Measurements from ENCODE around the gene MTRFR. TPM values are rescaled to one million over a fixed set of nuclear protein-coding genes. Genes with fewer than 3 reads are reported as not detected.

Gene MTRFR
- total RNA-seq, 1 donor from 2014 or later: 10.9 TPM

DNA sequence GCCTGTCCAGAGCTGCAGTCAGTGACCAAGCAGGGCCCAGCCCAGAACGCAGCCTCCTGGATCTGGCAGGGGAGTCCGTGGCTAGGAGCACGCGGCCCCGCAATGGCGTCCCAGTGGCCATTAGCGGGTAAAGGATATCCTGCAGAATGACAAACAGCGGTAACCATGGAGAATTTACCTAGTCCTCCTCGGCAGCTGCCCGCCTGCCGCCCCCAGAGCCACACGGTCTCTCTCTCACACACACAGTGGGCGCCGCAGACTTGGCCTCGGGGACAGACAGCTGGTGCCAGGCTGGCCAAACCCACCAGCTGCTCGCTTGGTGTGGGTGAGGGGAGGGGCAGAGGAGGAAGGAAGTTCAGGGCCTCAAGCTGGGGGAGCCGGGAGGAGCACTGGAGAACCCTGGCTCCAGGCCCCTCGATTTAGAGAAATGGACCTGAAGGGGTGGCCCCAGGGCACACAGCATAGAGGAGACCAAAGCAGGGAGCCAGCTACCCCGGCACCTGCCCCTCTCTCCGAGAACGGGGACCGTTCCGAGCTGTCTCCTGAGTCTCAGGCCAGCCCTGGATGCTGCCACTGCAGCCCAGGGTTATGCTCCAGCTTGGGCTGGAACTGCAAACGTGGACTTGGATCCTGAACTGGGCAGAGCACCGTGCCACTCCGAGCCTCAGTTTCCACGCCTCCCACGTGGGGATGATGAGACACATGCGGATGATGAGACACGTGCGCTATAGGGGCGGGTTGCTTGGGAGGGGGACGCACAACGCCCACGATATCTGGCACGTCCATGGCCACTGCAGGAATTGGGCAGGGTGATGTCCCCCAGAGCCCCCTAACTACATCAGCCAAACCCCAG is 35.0 kb downstream of the MTRFR start:
- TF ChIP-seq, protein P1, sequence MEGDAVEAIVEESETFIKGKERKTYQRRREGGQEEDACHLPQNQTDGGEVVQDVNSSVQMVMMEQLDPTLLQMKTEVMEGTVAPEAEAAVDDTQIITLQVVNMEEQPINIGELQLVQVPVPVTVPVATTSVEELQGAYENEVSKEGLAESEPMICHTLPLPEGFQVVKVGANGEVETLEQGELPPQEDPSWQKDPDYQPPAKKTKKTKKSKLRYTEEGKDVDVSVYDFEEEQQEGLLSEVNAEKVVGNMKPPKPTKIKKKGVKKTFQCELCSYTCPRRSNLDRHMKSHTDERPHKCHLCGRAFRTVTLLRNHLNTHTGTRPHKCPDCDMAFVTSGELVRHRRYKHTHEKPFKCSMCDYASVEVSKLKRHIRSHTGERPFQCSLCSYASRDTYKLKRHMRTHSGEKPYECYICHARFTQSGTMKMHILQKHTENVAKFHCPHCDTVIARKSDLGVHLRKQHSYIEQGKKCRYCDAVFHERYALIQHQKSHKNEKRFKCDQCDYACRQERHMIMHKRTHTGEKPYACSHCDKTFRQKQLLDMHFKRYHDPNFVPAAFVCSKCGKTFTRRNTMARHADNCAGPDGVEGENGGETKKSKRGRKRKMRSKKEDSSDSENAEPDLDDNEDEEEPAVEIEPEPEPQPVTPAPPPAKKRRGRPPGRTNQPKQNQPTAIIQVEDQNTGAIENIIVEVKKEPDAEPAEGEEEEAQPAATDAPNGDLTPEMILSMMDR (IDR thresholded peaks at IDR 0.05; ENCODE audit: insufficient read depth, low read length, poor library complexity, severe bottlenecking): no peak
- Histone ChIP-seq H3K27me3 (ENCODE audit: control insufficient read depth, insufficient read depth, low read length) (no peaks in the 10 kb centered on the region), H3K36me3 (ENCODE audit: control insufficient read depth, insufficient read depth, low read length) (peaks cover 3% of the 10 kb centered on the region), H3K4me3 (ENCODE audit: low read depth, low read length) (no peak overlapping the region)
- no peak for DNase-seq (ENCODE audit: low read depth)

DNA sequence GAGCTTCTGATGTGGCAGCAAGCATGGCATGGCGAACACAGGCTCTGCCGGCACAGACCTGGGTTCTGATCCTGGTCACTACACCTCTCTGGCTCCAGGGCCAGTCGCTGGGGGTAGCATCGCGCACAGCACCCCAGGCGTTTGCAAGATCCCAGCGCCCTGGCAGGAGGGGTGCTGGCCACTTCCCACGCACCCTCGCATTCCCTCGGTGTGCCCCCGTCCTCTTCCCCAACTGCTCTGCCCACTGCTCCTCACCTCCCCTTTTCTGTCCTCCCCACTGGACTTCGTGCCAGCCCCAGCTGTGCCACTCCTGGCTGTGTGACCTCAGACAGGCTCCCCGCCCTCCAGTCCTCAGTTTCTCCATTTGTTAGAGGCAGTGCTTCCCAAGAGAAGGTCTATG is 35.6 kb downstream of the MTRFR start:
- Histone ChIP-seq H3K36me3 (ENCODE audit: control insufficient read depth, insufficient read depth, low read length) (peaks cover 3% of the 10 kb centered on the region), H3K27me3 (ENCODE audit: control insufficient read depth, insufficient read depth, low read length) (no peaks in the 10 kb centered on the region), H3K4me3 (ENCODE audit: low read depth, low read length) (no peak overlapping the region)
- DNase-seq (ENCODE audit: low read depth): no peak
- TF ChIP-seq, protein P1 (IDR thresholded peaks at IDR 0.05; ENCODE audit: insufficient read depth, low read length, poor library complexity, severe bottlenecking): no peak

DNA sequence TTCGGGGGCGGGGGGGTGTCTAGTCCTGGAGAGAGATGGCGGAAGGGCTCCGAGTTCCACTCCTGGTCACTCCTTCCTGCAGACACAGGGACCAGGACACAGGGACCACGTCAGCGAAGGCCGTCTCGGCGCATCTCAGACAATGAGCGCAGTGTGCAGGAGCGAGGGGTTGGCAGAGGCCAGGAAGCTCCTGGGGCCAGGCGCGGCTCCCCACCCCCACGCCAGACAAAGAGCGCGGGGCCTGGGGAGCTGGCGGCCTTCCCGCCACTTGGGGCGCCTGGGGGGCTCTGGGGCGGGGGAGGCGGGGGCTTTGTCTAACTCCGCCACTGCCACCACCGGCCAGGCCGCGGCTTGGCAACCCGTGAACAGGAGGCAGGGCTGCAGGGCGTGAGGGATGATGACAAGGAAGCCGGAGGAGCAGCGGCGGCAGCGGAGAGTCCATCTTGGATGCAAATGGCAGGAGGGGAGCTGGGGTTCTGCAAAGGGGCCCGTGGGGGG is 36.2 kb downstream of the MTRFR start:
- no peak for DNase-seq (ENCODE audit: low read depth)
- Histone ChIP-seq H3K27me3 (ENCODE audit: control insufficient read depth, insufficient read depth, low read length) (no peaks in the 10 kb centered on the region), H3K36me3 (ENCODE audit: control insufficient read depth, insufficient read depth, low read length) (peaks cover 3% of the 10 kb centered on the region), H3K4me3 (ENCODE audit: low read depth, low read length) (peak overlapping the region; percentile 92)
- TF ChIP-seq, protein P1 (IDR thresholded peaks at IDR 0.05; ENCODE audit: insufficient read depth, low read length, poor library complexity, severe bottlenecking): no peak

DNA sequence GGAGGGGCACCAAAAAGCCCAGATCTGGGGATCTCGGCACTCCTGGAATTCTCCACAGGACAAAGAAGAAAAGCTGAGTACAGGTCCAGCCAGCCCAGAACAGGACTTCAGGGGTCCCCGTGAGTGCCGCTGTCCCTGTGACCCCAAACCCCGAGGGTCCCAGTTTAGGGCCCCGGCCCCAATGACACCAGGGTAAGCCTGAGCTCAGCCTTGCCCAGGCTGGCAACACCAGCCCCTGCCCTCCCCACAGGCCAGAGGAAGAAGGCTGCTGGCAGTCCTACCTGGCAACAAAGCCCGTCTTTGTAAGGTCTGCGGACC is 36.6 kb downstream of the MTRFR start:
- DNase-seq (ENCODE audit: low read depth): no peak
- TF ChIP-seq, protein P1 (IDR thresholded peaks at IDR 0.05; ENCODE audit: insufficient read depth, low read length, poor library complexity, severe bottlenecking): no peak
- Histone ChIP-seq H3K36me3 (ENCODE audit: control insufficient read depth, insufficient read depth, low read length) (no peaks in the 10 kb centered on the region), H3K4me3 (ENCODE audit: low read depth, low read length) (peak overlapping the region; percentile 92), H3K27me3 (ENCODE audit: control insufficient read depth, insufficient read depth, low read length) (no peaks in the 10 kb centered on the region)

DNA sequence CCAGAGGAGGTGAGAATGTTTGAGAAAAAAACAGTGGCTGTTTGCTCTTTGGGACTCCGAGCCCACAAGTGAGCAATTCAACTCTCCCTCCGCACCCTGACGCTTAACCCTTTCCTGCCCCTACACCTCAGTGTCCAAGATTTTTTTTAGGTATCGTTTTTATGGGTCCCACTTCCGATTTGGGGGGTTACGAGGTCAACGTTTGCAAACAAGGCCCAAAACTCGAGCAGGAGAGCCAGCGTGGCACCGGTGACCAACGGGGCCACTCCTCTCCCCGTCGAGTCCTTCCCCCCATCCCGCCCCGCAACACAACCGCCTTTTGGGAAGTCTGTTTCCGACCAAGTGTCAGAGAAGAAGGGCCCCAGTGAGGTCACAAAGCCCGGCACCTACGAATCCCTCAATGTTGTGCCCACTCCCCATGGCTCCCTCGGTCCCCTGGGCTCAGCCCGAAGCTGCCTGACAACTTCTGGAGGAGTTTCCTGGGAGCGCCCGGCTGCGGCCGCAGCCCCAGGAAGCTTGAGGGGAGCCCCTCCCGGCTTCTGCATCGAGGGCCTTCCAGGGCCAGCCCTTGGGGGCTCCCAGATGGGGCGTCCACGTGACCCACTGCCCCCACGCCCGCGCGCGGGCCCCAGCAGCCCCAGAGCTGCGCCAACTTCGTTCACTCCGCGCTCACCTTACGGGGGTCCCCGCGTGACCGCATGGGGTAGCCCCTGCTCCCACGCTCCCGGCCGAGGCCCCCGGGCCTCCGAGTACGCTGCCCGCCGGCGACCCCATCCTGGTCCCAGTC is 37.2 kb downstream of the MTRFR start:
- H3K27me3 ChIP-seq (ENCODE audit: control insufficient read depth, insufficient read depth, low read length): no peaks in the 10 kb centered on the region
- TF ChIP-seq, protein P1 (IDR thresholded peaks at IDR 0.05; ENCODE audit: insufficient read depth, low read length, poor library complexity, severe bottlenecking): no peak
- no peaks in the 10 kb centered on the region for H3K36me3 ChIP-seq (ENCODE audit: control insufficient read depth, insufficient read depth, low read length)
- H3K4me3 ChIP-seq (ENCODE audit: low read depth, low read length): peak overlapping the region; percentile 92
- no peak for DNase-seq (ENCODE audit: low read depth)
